Astrocyte (in vitro differentiated cells and primary cell): ENCODE data around the gene WDR5B. TPM values are rescaled to one million over a fixed set of nuclear protein-coding genes. Genes with fewer than 3 reads are reported as not detected.

Experiments used
- DNase-seq: peaks from one replicate; pipeline ENCODE4 v3.0.0-alpha.2; 2010; ENCODE audit warnings: low read depth
- FAIRE-seq: peaks from 2 replicates; lab custom pipeline; 2011; peaks lifted over from hg19 to GRCh38; lab: Jason Lieb, UNC
- H2AFZ ChIP-seq: 2 replicates; pipeline ENCODE4 v1.6.0; 2012; ENCODE audit warnings: low read depth, low read length, inconsistent platforms
- H3K27ac ChIP-seq: 2 replicates; pipeline ENCODE4 v1.5.1; 2011; ENCODE audit warnings: low read depth, low read length, inconsistent platforms
- H3K27me3 ChIP-seq: 2 replicates; pipeline ENCODE4 v1.6.0; 2011; ENCODE audit warnings: low read length, inconsistent platforms; ENCODE audit not compliant: insufficient read depth
- H3K36me3 ChIP-seq: 2 replicates; pipeline ENCODE4 v1.5.1; 2011; ENCODE audit warnings: low read length, inconsistent platforms; ENCODE audit not compliant: insufficient read depth
- H3K4me1 ChIP-seq: 2 replicates; pipeline ENCODE4 v1.5.1; 2011; ENCODE audit warnings: low read length, inconsistent platforms; ENCODE audit not compliant: insufficient read depth
- H3K4me2 ChIP-seq: 2 replicates; pipeline ENCODE4 v1.6.0; 2012; ENCODE audit warnings: low read length, inconsistent platforms
- H3K4me3 ChIP-seq: 2 replicates; pipeline ENCODE4 v1.5.1; 2011; ENCODE audit warnings: low read depth, mild to moderate bottlenecking, low read length, inconsistent platforms; ENCODE audit not compliant: insufficient read depth
- H3K79me2 ChIP-seq: 2 replicates; pipeline ENCODE4 v1.6.0; 2012; ENCODE audit warnings: mild to moderate bottlenecking, low read length, inconsistent platforms; ENCODE audit not compliant: insufficient read depth
- H3K9ac ChIP-seq: 2 replicates; pipeline ENCODE4 v1.6.0; 2012; ENCODE audit warnings: mild to moderate bottlenecking, low read length, inconsistent platforms
- H3K9me3 ChIP-seq: 2 replicates; pipeline ENCODE4 v1.5.1; 2012; ENCODE audit warnings: low read depth, mild to moderate bottlenecking, low read length, inconsistent platforms; ENCODE audit not compliant: insufficient read depth
- H4K20me1 ChIP-seq: 2 replicates; pipeline ENCODE4 v1.6.0; 2012; ENCODE audit warnings: low read length, inconsistent platforms; ENCODE audit not compliant: insufficient read depth
- H3K27ac Mint-ChIP-seq: one replicate; pipeline ENCODE4 v1.8.0; 2021; ENCODE audit warnings: mild to moderate bottlenecking, mixed read lengths; ENCODE audit not compliant: unreplicated experiment
- H3K27me3 Mint-ChIP-seq: one replicate; pipeline ENCODE4 v1.8.0; 2021; ENCODE audit warnings: low read depth, mixed read lengths; ENCODE audit not compliant: unreplicated experiment
- H3K36me3 Mint-ChIP-seq: one replicate; pipeline ENCODE4 v1.8.0; 2021; ENCODE audit warnings: low read depth, mixed read lengths; ENCODE audit not compliant: unreplicated experiment
- H3K4me1 Mint-ChIP-seq: one replicate; pipeline ENCODE4 v1.8.0; 2021; ENCODE audit warnings: low read depth, mixed read lengths; ENCODE audit not compliant: unreplicated experiment
- H3K4me3 Mint-ChIP-seq: one replicate; pipeline ENCODE4 v1.8.0; 2021; ENCODE audit warnings: mild to moderate bottlenecking, moderate library complexity, mixed read lengths; ENCODE audit not compliant: unreplicated experiment
- H3K9me3 Mint-ChIP-seq: one replicate; pipeline ENCODE4 v1.8.0; 2021; ENCODE audit warnings: mild to moderate bottlenecking, mixed read lengths; ENCODE audit not compliant: unreplicated experiment
- EZH2 ChIP-seq: IDR thresholded peaks from 2 replicates; pipeline ENCODE4 v1.6.1; 2012; ENCODE audit warnings: mild to moderate bottlenecking, low read length, inconsistent platforms; ENCODE audit not compliant: insufficient read depth
- total RNA-seq: library from RNA; stranded (reverse); gene quantifications from 2 replicates; pipeline ENCODE4 v1.2.1, GENCODE V29; 2021
- TF ChIP-seq, protein P1 (sequence below): IDR thresholded peaks from 2 replicates; pipeline ENCODE4 v1.5.1; 2011; ENCODE audit warnings: low read depth, mild to moderate bottlenecking, inconsistent platforms, low read length, moderate library complexity; ENCODE audit not compliant: insufficient read depth

The WDR5B gene
- total RNA-seq, 1 donor from 2014 or later: 3.9 TPM

- Histone ChIP-seq H2AFZ (no peak overlapping the region), H3K4me3 (no peak overlapping the region), H3K27ac (no peak overlapping the region), H3K27me3 (no peaks in the 10 kb centered on the region), H3K9ac (no peak overlapping the region), H3K4me2 (no peak overlapping the region), H3K4me1 (no peaks in the 10 kb centered on the region), H4K20me1 (peaks cover 3% of the 10 kb centered on the region), H3K9me3 (no peaks in the 10 kb centered on the region), H3K79me2 (no peaks in the 10 kb centered on the region), H3K36me3 (peaks cover 32% of the 10 kb centered on the region)
- H3K27ac Mint-ChIP-seq: no peak overlapping the region
- no peak overlapping the region for H3K4me3 Mint-ChIP-seq
- H3K27me3 Mint-ChIP-seq: no peaks in the 10 kb centered on the region
- H3K9me3 Mint-ChIP-seq: no peaks in the 10 kb centered on the region
- no peak for FAIRE-seq
- H3K4me1 Mint-ChIP-seq: peaks cover 12% of the 10 kb centered on the region
- DNase-seq: no peak
- H3K36me3 Mint-ChIP-seq: peaks cover 13% of the 10 kb centered on the region
- no peak for TF ChIP-seq EZH2
- TF ChIP-seq, protein P1, sequence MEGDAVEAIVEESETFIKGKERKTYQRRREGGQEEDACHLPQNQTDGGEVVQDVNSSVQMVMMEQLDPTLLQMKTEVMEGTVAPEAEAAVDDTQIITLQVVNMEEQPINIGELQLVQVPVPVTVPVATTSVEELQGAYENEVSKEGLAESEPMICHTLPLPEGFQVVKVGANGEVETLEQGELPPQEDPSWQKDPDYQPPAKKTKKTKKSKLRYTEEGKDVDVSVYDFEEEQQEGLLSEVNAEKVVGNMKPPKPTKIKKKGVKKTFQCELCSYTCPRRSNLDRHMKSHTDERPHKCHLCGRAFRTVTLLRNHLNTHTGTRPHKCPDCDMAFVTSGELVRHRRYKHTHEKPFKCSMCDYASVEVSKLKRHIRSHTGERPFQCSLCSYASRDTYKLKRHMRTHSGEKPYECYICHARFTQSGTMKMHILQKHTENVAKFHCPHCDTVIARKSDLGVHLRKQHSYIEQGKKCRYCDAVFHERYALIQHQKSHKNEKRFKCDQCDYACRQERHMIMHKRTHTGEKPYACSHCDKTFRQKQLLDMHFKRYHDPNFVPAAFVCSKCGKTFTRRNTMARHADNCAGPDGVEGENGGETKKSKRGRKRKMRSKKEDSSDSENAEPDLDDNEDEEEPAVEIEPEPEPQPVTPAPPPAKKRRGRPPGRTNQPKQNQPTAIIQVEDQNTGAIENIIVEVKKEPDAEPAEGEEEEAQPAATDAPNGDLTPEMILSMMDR: no peak
These were observed 14.5 kb upstream of the WDR5B start for GRCh38 chr3:122430371-122430770.

GRCh38 chr3:122427857-122428471, 12.1 kb upstream of the WDR5B start:
- Histone ChIP-seq H3K27ac (no peak overlapping the region), H3K79me2 (peaks cover 5% of the 10 kb centered on the region), H4K20me1 (peaks cover 5% of the 10 kb centered on the region), H3K27me3 (no peaks in the 10 kb centered on the region), H3K9ac (no peak overlapping the region), H3K4me3 (no peak overlapping the region), H2AFZ (no peak overlapping the region), H3K4me1 (no peaks in the 10 kb centered on the region), H3K9me3 (no peaks in the 10 kb centered on the region), H3K36me3 (peaks cover 33% of the 10 kb centered on the region), H3K4me2 (no peak overlapping the region)
- TF ChIP-seq EZH2: no peak
- TF ChIP-seq, protein P1: no peak
- Mint-ChIP-seq H3K27me3 (no peaks in the 10 kb centered on the region), H3K4me3 (no peak overlapping the region), H3K36me3 (peaks cover 13% of the 10 kb centered on the region), H3K4me1 (peaks cover 12% of the 10 kb centered on the region), H3K27ac (no peak overlapping the region), H3K9me3 (no peaks in the 10 kb centered on the region)
- FAIRE-seq (no peak), DNase-seq (peak; percentile 26)

- no peaks in the 10 kb centered on the region for H3K9me3 ChIP-seq
- Mint-ChIP-seq H3K27ac (no peak overlapping the region), H3K27me3 (no peaks in the 10 kb centered on the region), H3K36me3 (peaks cover 5% of the 10 kb centered on the region), H3K9me3 (no peaks in the 10 kb centered on the region), H3K4me3 (no peak overlapping the region), H3K4me1 (peaks cover under 1% of the 10 kb centered on the region)
- no peak overlapping the region for H3K4me2 ChIP-seq
- H3K27me3 ChIP-seq: no peaks in the 10 kb centered on the region
- FAIRE-seq (no peak), DNase-seq (no peak)
- H3K79me2 ChIP-seq: peaks cover 27% of the 10 kb centered on the region
- TF ChIP-seq EZH2: no peak
- H3K9ac ChIP-seq: no peak overlapping the region
- H3K36me3 ChIP-seq: peaks cover 28% of the 10 kb centered on the region
- no peak overlapping the region for H2AFZ ChIP-seq
- no peak overlapping the region for H3K27ac ChIP-seq
- H3K4me3 ChIP-seq: no peak overlapping the region
- no peaks in the 10 kb centered on the region for H3K4me1 ChIP-seq
- H4K20me1 ChIP-seq: peaks cover 5% of the 10 kb centered on the region
These were observed 6.0 kb upstream of the WDR5B start for GRCh38 chr3:122421836-122422235.
